Hepatocyte (in vitro differentiated cells): ENCODE measurements around the gene PEAK1. TPM values are rescaled to one million over a fixed set of nuclear protein-coding genes. Genes with fewer than 3 reads are reported as not detected.

Experiments used
- DNase-seq: peaks from one replicate; pipeline ENCODE4 v3.0.0-alpha.2; 2016; ENCODE audit warnings: low spot score
- H2AFZ ChIP-seq: fragments of 200-600 bp; sonication (generic); 2 replicates; pipeline ENCODE4 v1.6.0; 2016; ENCODE audit warnings: antibody characterized with exemption, mild to moderate bottlenecking
- H3K27ac ChIP-seq: fragments of 200-600 bp; sonication (generic); 2 replicates; pipeline ENCODE4 v1.5.1; 2016; ENCODE audit warnings: mild to moderate bottlenecking
- H3K27me3 ChIP-seq: fragments of 200-600 bp; sonication (generic); 2 replicates; pipeline ENCODE4 v1.6.1; 2016
- H3K36me3 ChIP-seq: fragments of 200-600 bp; sonication (generic); replicated peaks from 2 replicates; pipeline ENCODE4 v1.5.1; 2016; ENCODE audit warnings: low read depth; ENCODE audit not compliant: insufficient read depth
- H3K4me1 ChIP-seq: fragments of 200-600 bp; sonication (generic); 2 replicates; pipeline ENCODE4 v1.5.1; 2016; ENCODE audit warnings: mild to moderate bottlenecking, moderate library complexity; ENCODE audit not compliant: insufficient read depth
- H3K4me2 ChIP-seq: fragments of 200-600 bp; sonication (generic); 2 replicates; pipeline ENCODE4 v1.6.0; 2016
- H3K4me3 ChIP-seq: fragments of 200-600 bp; sonication (generic); 2 replicates; pipeline ENCODE4 v1.5.1; 2016; ENCODE audit warnings: mild to moderate bottlenecking
- H3K79me2 ChIP-seq: fragments of 200-600 bp; sonication (generic); 2 replicates; pipeline ENCODE4 v1.6.0; 2017; ENCODE audit warnings: mild to moderate bottlenecking
- H3K9me2 ChIP-seq: fragments of 200-600 bp; sonication (generic); replicated peaks from 2 replicates; pipeline ENCODE4 v1.6.0; 2017; ENCODE audit warnings: mild to moderate bottlenecking; ENCODE audit not compliant: insufficient read depth
- H3K9me3 ChIP-seq: fragments of 200-600 bp; sonication (generic); 2 replicates; pipeline ENCODE4 v1.5.1; 2016; ENCODE audit warnings: low read depth, mild to moderate bottlenecking
- H4K20me1 ChIP-seq: fragments of 200-600 bp; sonication (generic); 2 replicates; pipeline ENCODE4 v1.6.0; 2016; ENCODE audit warnings: mild to moderate bottlenecking; ENCODE audit not compliant: insufficient read depth, poor library complexity, severe bottlenecking
- CTCF ChIP-seq: fragments of 200-600 bp; sonication (generic); IDR thresholded peaks from 2 replicates; pipeline ENCODE4 v1.5.1; 2016; ENCODE audit warnings: antibody characterized with exemption, mild to moderate bottlenecking; ENCODE audit not compliant: poor library complexity
- EZH2 ChIP-seq: fragments of 200-600 bp; sonication (generic); IDR thresholded peaks from 2 replicates; pipeline ENCODE4 v1.6.1; 2016; ENCODE audit warnings: antibody characterized with exemption, mild to moderate bottlenecking, borderline replicate concordance
- EZH2phosphoT487 ChIP-seq: fragments of 200-600 bp; sonication (generic); IDR thresholded peaks from one replicate; pipeline ENCODE4 v1.6.1; 2018; ENCODE audit warnings: antibody characterized with exemption, mild to moderate bottlenecking, low read depth, moderate library complexity; ENCODE audit not compliant: unreplicated experiment, severe bottlenecking
- WGBS: methylation state at CpG from one replicate; pipeline ENCODE4 v1.1.6; 2016; ENCODE audit warnings: low lambda C conversion rate; ENCODE audit errors: missing lambda C conversion rate; 5-methylcytosine and 5-hydroxymethylcytosine counted together
- polyA plus RNA-seq: library from polyadenylated mRNA; unstranded; fragments of >200 nt; fragmentation: Nextera tagmentation; extraction: Ambion mirVana; gene quantifications from 2 replicates; pipeline ENCODE4 v1.2.1, GENCODE V29; 2016
- total RNA-seq: library from RNA; depleted of rRNA; stranded (reverse); fragments of >200 nt; gene quantifications from 2 replicates; pipeline ENCODE4 v1.2.3, GENCODE V29; 2014

The PEAK1 gene
- total and polyA plus RNA-seq, 2 experiments from 2014 or later = 8.1 to 27.1 TPM

- no peak for DNase-seq
- H4K20me1 ChIP-seq = no peaks in the 10 kb centered on the region
These were observed 44.8 kb downstream of the PEAK1 start for GRCh38 chr15:77375133-77375532.

GRCh38 chr15:77373441-77373840, 46.5 kb downstream of the PEAK1 start:
- 74% methylated on average over 4 of the region's 4 CpGs for WGBS
- H3K4me2 ChIP-seq = no peak overlapping the region
- no peaks in the 10 kb centered on the region for H3K36me3 ChIP-seq
- no peak overlapping the region for H2AFZ ChIP-seq
- DNase-seq = no peak
- H3K9me3 ChIP-seq = no peaks in the 10 kb centered on the region
- H3K4me1 ChIP-seq = no peaks in the 10 kb centered on the region
- H3K79me2 ChIP-seq = peaks cover 59% of the 10 kb centered on the region
- no peak overlapping the region for H3K27ac ChIP-seq
- no peaks in the 10 kb centered on the region for H3K9me2 ChIP-seq
- H3K4me3 ChIP-seq = no peak overlapping the region
- TF ChIP-seq EZH2phosphoT487 = no peak
- H3K27me3 ChIP-seq = no peaks in the 10 kb centered on the region
- no peaks in the 10 kb centered on the region for H4K20me1 ChIP-seq

More at GRCh38 chr15:77375133-77375532, 44.8 kb downstream of the PEAK1 start:
- no peaks in the 10 kb centered on the region for H3K36me3 ChIP-seq
- TF ChIP-seq EZH2 (no peak), EZH2phosphoT487 (no peak), CTCF (no peak)
- no peaks in the 10 kb centered on the region for H3K4me1 ChIP-seq
- H2AFZ ChIP-seq = no peak overlapping the region
- no peak overlapping the region for H3K4me2 ChIP-seq
- H3K27ac ChIP-seq = no peak overlapping the region
- peaks cover 66% of the 10 kb centered on the region for H3K79me2 ChIP-seq
- WGBS = 100% methylated on average over 1 of the region's 1 CpG
- no peaks in the 10 kb centered on the region for H3K9me3 ChIP-seq
- H3K9me2 ChIP-seq = no peaks in the 10 kb centered on the region
- H3K4me3 ChIP-seq = no peak overlapping the region
- no peaks in the 10 kb centered on the region for H3K27me3 ChIP-seq

- Histone ChIP-seq H3K27me3 (no peaks in the 10 kb centered on the region), H3K9me3 (no peaks in the 10 kb centered on the region), H3K4me1 (no peaks in the 10 kb centered on the region), H3K4me2 (no peak overlapping the region), H3K79me2 (peaks cover 57% of the 10 kb centered on the region), H3K27ac (no peak overlapping the region), H3K9me2 (no peaks in the 10 kb centered on the region), H2AFZ (no peak overlapping the region), H3K4me3 (no peak overlapping the region), H4K20me1 (no peaks in the 10 kb centered on the region), H3K36me3 (no peaks in the 10 kb centered on the region)
- WGBS = 98% methylated on average over 5 of the region's 5 CpGs
- TF ChIP-seq CTCF (no peak), EZH2phosphoT487 (no peak), EZH2 (no peak)
- no peak for DNase-seq
These were observed 47.9 kb downstream of the PEAK1 start for GRCh38 chr15:77371850-77372563.

- TF ChIP-seq EZH2 (no peak), EZH2phosphoT487 (no peak), CTCF (no peak)
- no peaks in the 10 kb centered on the region for H3K4me1 ChIP-seq
- H3K36me3 ChIP-seq = no peaks in the 10 kb centered on the region
- H3K27ac ChIP-seq = no peak overlapping the region
- DNase-seq = no peak
- no peak overlapping the region for H3K4me2 ChIP-seq
- no peak overlapping the region for H3K4me3 ChIP-seq
- no peaks in the 10 kb centered on the region for H3K9me2 ChIP-seq
- H2AFZ ChIP-seq = no peak overlapping the region
- peaks cover 60% of the 10 kb centered on the region for H3K79me2 ChIP-seq
- no peaks in the 10 kb centered on the region for H3K27me3 ChIP-seq
- 96% methylated on average over 8 of the region's 8 CpGs for WGBS
- no peaks in the 10 kb centered on the region for H4K20me1 ChIP-seq
- no peaks in the 10 kb centered on the region for H3K9me3 ChIP-seq
These were observed 49.3 kb downstream of the PEAK1 start for GRCh38 chr15:77370580-77370979.
